ENCODE measurements around the gene EXOC3. TPM values are rescaled to one million over a fixed set of nuclear protein-coding genes. Genes with fewer than 3 reads are reported as not detected.

The EXOC3 gene
- total RNA-seq: 30.3 and 37.4 TPM in 2 replicates

DNA sequence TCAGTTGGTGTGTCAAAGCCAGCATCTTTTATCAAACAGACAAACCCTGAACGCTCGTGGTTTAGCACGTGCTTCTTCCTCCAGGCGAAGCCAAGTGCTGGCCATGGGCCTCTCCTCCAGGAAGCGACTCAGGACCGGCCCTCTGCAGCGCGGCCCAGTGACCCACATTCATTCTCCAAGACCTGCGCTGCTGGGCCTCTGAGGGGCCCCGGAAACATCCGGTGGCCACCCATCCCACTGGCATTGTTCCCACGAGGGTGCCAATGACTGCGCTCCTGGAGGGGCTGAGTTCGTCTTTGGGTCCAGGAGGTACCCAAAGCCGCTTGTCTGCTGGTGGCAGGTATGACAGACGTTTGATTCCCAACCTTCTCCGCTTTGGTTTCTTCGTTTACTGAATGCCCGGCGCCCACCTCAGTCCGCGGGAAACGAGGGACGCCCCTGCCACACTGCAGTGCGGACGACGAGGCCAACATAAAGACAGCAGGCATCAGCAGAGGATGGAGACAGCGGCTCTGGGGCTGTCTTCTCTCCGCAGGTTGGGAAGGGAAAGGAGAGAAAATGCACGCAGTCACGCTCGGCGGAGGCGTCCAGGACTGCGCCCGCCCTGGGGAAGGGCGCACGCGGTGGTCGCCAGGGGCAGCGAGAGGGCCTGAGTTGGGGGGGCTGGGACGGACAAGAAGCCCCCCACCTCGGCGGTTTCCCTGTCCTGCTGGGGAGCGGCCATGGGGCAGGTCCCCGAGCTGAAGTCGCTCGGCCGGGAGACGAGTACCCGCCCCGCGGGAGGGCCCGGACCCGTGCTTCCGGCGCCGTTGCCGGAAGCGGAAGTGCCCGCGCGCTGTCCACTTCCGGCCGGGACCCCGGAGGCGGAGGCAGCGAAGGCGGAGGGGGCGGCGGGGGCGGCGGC is at the start of gene EXOC3:
Gene EXOC3 (plus strand): TSS at position 842 of the 904 bp plus-strand sequence. CDS start 3,030 bp downstream, outside the sequence.

Other genes with a start within 250 kb of the EXOC3 start
- gene CCDC127, start 225.0 kb upstream of the EXOC3 start, total RNA-seq: 3.0 and 3.6 TPM in 2 replicates
- gene SDHA, start 224.9 kb upstream of the EXOC3 start, total RNA-seq: 89.1 and 107 TPM in 2 replicates
- 100 and 123 TPM in 2 replicates for gene PDCD6, start 171.5 kb upstream of the EXOC3 start, total RNA-seq
- 0.43 and 0.72 TPM in 2 replicates for gene AHRR, start 121.5 kb upstream of the EXOC3 start, total RNA-seq
- gene SLC9A3, start 81.3 kb downstream of the EXOC3 start, total RNA-seq: 2.4 and 2.6 TPM in 2 replicates
- 5.3 and 6.3 TPM in 2 replicates for gene CEP72, start 169.2 kb downstream of the EXOC3 start, total RNA-seq